SKM-1 (cell line): ENCODE results near the gene TMEM117.
"Not testable (repeated sequence)": the region's sequence is repeated elsewhere in the genome, so short reads cannot be mapped to it uniquely, and the experiment has no call there.

Experiments used
- DNase-seq: peaks from one replicate; lab custom pipeline; 2025; ENCODE audit not compliant: unreplicated experiment; lab: John Stamatoyannopoulos, UW

TMEM117 gene

GRCh38 chr12:44017216-44017615 is 181.3 kb downstream of the TMEM117 start:
- no peak for DNase-seq

GRCh38 chr12:44019118-44019517 is 183.2 kb downstream of the TMEM117 start:
- no peak for DNase-seq

- DNase-seq: no peak
Measured at GRCh38 chr12:44020555-44020954, 184.7 kb downstream of the TMEM117 start.

GRCh38 chr12:44021471-44021971 is 185.6 kb downstream of the TMEM117 start:
- DNase-seq: no peak

- no peak for DNase-seq
Measured at GRCh38 chr12:44025499-44025898, 189.6 kb downstream of the TMEM117 start.

GRCh38 chr12:44026046-44026445 is 190.2 kb downstream of the TMEM117 start:
- no peak for DNase-seq

GRCh38 chr12:44026926-44027325 is 191.0 kb downstream of the TMEM117 start:
- DNase-seq: not testable (repeated sequence)

- no peak for DNase-seq
Measured at GRCh38 chr12:44029194-44029593, 193.3 kb downstream of the TMEM117 start.

- no peak for DNase-seq
Measured at GRCh38 chr12:44031472-44032185, 195.7 kb downstream of the TMEM117 start.

GRCh38 chr12:44034906-44035305 is 199.0 kb downstream of the TMEM117 start:
- DNase-seq: no peak

- DNase-seq: no peak
Measured at GRCh38 chr12:44036875-44037443, 201.1 kb downstream of the TMEM117 start.

- no peak for DNase-seq
Measured at GRCh38 chr12:44038411-44038810, 202.5 kb downstream of the TMEM117 start.

GRCh38 chr12:44044491-44044890 is 208.6 kb downstream of the TMEM117 start:
- not testable (repeated sequence) for DNase-seq

- no peak for DNase-seq
Measured at GRCh38 chr12:44046732-44047417, 211.0 kb downstream of the TMEM117 start.

GRCh38 chr12:44052554-44052953 is 216.7 kb downstream of the TMEM117 start:
- DNase-seq: no peak

GRCh38 chr12:44053549-44054127 is 217.8 kb downstream of the TMEM117 start:
- no peak for DNase-seq

GRCh38 chr12:44054281-44054680 is 218.4 kb downstream of the TMEM117 start:
- DNase-seq: no peak

- DNase-seq: no peak
Measured at GRCh38 chr12:44058366-44058765, 222.5 kb downstream of the TMEM117 start.

- no peak for DNase-seq
Measured at GRCh38 chr12:44059476-44059875, 223.6 kb downstream of the TMEM117 start.

- DNase-seq: no peak
Measured at GRCh38 chr12:44063671-44064070, 227.8 kb downstream of the TMEM117 start.

GRCh38 chr12:44076871-44077270 is 241.0 kb downstream of the TMEM117 start:
- DNase-seq: no peak

- DNase-seq: no peak
Measured at GRCh38 chr12:44077294-44077693, 241.4 kb downstream of the TMEM117 start.
